HG03457 (cell line): ENCODE results near the gene DHX58.

Experiments used
- ATAC-seq: cut with Tn5 transposase; IDR thresholded peaks from one replicate; pipeline ENCODE4 v1.9.1; 2021; ENCODE audit warnings: moderate number of reproducible peaks; ENCODE audit not compliant: unreplicated experiment

The DHX58 gene

DNA sequence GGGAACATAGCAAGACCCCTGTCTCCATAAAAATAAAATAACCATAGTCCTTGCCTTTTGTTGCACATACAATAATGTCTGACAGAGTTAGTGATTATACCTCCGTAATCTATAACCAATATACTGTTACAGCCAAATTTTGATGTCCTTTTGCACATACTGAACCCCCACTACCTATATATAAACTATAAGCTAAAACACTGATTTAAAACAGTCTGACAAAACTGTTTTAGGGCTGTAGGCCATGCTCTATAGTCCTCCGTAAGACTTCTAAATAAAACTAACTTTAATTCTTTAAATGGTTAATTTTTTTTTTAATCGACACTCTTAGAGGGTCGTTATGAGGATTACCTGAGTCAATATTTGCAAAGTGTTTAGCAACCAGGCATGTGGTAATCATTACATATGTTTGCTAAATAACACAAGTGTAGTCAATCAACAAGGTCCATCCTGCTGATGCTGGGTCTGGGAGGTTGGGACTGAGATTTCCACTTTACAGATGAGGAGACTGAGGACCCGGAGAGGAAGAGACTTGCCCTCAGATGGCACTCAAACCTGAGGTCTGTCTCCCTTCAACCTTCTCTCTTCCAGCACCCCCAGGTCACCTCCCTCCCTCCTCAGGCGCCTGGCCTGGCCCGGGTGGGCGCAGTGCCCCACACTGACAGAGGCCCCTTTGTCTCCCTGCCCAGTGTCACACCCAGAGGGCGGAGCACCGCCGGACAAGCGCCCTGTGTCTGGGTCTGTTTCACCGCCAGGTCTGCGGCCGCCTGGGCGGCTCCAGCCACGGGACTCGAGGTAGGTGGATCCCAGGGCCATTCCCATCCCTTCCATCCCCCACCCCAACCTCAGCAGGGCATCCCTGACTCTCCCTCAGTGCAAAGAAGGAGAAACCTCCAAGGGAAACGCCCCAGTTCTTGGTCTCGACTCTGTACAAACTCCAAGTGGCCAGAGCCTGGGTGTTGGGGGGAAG, 24.5 kb downstream of the DHX58 start:
- ATAC-seq: no peak

DNA sequence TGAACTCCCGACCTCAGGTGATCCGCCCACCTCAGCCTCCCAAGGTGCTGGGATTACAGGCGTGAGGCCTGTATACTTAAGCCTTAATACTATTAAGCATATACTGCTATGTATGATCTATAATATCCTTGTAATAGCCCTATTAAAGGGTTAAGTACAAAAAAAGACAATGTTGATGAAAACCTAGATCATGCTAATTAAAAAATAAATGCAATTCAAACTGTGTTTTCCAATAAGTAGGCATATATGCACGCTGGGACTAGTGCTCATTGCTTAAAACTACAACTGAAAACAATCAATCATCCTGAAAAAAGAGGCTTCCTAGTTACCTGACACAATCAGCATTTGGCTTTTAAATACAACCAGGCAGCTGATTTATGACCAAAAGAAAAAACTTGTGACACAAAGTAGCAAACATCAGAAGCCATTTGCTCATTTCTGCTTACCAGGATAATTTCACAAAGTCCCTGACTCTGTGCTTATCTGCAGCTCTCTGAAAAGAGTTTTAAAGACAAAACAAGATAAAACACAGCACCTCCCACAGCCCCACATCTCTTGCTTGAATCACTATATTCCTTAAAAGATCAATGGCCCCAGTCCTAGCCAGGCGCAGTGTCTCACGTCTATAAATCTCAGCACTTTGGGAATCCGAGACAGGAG, 25.3 kb downstream of the DHX58 start:
- ATAC-seq: no peak

DNA sequence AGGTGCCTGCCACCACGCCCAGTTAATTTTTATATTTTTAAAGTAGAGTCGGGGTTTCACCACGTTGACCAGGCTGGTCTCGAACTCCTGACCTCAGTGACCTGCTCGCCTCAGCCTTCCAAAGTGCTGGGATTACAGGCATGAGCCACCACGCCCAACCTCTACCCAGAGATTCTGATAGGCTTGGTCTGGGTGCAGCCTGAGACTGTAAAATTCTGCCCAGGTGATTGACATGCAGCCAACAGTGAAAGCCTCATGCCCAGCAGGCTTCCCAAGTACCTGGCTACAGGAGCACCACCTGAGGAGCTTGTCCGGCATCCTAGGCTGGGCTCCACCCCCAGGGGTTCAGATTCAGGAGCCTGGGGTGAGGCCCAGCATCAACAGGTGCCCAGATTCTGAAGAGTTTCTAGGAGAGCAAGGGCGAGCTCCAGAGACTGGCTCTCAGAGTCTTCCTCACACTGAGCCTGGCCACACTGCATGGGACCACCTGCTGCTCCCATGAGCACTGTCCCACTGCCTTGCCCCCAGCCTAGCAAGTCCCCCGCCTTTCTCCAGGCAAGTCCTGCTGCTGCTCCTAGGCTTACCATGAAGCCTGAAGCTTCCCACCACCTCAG, 30.9 kb downstream of the DHX58 start:
- ATAC-seq: no peak

DNA sequence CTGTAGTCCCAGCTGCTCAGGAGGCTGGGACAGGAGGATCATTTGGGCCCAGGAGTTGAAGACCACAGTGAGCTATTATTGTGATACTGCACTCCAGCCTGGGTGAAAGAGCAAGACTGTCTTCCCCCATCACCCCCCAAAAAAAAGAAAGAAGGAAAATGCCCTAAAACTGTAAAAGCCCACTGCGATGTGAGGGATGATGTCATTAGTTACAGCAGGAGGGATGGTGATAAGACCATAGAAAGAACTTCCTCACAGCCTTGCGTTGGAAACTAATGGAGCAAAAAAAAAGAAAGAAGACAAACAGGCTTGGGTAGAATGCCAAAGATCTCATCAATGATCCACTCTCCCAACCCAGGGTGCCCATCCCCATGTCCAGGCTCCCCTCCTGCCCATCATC, 33.0 kb downstream of the DHX58 start:
- ATAC-seq: no peak

DNA sequence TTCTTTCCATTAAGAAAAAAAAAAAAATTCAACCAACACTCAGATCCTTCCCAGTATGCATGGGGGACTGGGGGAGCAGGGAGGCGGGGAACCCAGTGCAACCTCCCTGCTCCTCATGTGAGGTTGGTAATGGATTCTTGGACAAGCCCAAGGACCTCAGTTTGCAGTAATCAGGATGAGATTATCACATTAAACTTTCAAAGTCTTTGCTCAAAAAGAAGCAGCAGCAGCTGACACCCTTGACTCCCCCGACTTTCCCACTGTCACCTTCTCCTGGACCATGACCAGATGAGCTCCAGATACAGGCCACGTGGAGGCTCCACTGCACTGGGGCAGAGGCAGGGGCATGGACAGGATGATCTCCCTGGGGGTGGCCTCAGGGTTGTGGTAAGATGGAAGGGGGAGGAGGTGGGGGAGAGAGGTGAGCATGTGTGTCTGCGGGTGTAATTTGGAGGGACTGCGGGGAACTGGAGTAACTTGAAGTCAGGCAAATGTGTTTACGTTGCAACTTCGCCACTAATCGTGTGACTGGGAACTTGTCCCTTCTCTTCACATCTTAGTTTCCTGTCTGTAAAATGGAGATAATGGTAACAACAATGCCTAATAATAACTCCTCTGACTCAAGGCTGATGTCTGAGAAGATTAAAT, 34.0 kb downstream of the DHX58 start:
- no peak for ATAC-seq

DNA sequence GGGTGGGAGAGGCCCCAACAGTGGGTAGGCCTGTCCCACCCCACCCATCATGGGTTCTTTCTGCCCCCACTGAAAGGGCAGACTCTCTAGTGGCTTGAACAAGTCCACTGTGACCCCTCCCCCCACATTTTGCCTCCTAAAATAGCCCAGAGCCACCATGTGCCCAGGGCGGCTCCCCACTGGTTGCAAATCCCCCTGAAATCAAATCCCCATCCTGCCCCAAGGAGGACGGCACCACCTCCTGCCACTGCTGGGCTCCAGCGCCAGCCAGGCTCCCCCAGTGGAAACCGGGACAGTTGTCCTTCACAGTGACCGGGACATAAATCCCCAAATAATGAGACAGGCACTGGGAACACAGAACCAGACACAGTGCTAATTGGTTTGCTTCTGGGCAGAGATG, 34.8 kb downstream of the DHX58 start:
- ATAC-seq: no peak

DNA sequence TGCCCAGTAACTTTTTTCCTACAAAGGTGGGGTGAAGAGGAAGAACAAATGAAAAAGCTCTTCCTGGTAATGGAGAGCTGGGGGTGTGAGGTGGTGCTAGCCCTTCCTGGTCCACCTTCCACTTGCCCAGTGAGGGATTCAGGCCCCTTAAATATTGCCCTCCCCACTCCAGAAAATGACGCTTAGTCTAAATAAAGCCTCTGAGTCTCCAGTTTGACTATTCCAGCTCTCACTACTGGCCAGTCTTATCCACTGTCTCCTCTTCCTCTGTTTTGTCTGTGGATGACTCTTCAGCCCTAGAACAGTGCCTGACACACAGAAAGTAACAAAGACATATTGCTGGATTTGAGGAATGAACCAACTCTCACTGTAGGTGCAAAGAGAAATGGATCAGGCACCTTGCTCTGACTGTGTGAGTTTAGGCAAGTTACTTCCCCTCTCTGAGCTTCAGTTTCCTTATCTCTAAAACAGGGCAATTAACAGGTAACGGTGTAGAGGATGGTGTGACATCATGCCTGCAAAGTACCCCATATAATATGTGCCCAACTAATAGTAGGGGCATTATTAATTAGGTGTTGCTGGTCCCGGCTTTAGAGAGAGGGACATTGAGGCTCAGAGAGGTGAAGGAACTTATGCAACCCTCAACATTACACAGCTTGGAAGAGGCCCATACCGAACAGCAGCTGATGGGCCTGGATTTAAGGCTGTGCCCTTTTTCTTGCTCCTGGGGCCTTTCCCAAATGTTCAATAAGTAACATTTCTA, 35.5 kb downstream of the DHX58 start:
- ATAC-seq: no peak

DNA sequence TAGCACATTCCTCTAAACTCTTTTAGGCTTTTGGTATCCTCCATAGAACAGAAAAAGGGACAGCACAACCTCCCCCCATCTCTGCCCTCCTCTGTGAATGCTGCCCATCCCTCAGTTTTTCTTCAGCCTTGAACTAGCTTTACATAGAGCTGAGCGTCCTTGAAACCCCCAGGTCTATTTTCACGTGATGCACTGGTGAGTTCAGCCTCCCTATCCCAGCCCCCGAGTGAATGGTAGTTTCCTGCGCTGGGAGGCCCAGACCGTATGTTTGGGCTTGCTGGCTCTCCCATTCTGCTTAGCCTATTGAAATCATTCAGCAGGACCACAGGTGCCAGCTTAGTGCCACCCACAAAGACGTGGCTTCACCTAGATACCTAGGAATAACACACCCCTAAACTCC, 36.7 kb downstream of the DHX58 start:
- no peak for ATAC-seq

DNA sequence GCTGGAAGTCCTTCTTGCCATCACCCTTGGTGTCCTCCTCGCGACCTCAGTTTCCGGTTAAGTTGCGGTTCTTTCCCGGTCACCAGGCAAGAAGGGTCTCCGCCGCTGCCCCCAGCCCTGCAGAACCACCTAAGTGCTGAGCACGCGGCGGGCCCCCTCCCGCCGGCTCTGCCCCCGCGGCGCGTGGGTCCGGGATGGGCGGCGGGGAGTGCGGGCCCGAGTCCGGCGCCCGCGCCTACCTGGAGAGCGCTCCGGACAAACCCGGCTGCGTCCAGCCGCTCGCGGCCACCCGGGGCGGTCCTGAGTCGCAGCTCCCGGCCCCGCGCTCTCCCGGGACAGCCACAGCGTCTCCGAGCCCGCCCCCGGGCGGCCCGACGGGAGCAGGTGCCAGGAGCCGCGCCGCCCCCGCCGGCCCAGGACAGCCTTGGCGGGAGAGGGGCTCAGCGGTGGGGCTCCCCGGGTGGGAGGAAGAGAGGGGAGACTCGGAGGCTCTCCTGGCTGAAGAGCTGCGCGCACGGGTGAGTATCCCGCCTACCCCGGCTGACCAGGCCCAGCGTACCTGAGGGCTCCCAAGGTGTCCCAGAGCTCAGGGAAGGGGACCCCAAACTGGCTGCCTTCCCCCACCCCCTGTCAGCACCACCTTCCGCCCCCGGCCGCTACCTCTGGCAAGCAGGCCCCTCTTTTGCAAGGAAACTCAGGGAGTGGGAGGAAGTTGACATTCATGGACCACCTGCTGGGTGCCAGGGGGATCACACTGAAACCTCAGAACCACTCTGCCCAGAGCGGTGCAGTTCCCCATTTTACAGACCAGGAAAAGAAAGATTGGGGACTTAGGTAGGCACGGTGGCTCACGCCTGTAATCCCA, 40.0 kb downstream of the DHX58 start:
- no peak for ATAC-seq

DNA sequence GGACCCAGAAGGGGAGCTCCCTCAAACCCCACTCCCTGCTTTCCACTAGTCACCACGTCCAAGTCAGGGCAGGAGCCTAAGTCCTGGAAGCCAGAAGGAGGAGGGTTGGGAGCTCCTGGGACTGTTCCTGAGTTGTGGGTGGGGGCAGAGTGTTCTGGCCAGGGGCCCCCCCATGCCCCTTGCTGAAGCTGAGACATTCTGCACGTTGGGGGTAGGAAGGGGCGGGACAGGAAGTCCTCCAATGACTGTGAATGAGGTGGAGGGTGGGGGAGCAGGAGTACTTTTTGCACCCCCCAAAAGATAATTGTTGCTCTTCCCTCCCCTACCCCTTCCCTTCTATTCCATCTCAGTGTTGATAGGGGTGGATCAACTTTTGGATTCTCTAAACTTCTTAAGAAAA, 40.7 kb downstream of the DHX58 start:
- ATAC-seq: no peak

DNA sequence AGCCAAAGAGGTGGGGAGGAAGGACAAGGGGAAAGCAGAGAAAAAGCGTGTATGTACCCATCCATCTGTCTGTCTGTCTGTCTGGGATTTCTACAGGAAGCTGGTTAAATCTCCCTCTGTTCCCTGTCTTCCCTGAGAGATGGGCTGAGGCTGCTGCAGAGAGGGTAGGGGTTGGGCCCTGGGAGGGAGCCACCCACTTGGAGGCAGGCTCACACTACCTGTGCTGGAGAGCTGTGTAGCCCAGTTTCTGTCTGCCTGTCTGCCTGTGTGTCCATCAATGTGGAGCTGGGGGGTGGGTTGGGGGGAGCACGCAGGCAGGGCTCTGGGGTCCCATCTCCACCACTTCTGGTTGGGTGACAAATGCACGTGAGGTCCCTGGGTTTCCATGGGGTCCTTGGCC, 43.5 kb downstream of the DHX58 start:
- ATAC-seq: no peak

DNA sequence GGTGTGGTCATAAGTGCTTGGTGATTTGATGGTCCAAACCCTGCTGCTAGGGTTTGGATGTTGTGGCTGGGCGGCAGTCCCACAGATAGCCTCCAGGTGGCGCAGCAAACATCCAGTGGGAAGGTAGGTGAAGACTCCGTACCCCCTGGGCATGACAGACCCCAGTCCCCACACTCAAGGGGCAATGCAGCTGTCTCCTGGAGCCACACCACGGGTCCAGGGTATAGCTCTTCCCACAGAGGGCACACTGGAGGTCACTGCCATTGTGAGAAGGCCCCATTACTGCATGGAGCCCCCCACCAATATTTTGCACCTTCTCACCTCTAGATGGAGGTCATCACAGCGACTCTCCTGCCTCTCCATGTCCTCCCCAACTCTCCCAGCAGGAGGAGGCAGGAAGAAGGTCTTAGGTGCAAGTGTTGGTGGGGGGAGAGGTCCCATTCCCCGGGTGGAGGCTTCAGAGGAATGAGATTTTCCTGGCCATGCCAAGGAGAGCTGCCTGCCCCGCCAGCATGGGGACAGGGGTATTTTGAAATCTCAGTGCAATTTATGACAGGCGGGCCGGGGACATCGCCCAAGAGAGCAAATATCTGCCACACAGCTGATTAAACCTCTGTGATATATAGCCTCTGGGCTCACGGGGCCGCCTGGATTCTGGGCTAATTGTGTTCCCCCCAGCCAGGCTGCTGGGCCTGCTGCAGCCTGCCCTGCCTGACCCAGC, 45.0 kb downstream of the DHX58 start:
- no peak for ATAC-seq

DNA sequence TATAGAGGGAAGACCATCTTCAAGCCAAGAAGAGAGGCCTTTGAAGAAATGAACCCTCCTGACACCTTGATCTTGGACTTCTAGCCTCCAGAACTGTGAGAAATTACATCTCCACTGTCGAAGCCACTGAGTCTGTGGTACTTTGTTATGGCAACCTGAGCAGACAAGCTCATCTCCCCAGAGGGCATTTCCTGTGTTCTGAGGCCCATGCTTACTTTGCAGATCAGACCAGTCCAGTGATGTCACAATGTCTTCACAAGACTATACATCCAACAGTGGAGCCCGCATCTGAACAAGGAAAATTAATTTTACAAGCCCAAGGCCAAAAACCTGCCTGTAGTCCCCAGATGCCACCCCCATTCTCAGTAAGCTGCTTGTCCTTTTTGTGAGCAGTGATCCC, 47.3 kb downstream of the DHX58 start:
- ATAC-seq: no peak

DNA sequence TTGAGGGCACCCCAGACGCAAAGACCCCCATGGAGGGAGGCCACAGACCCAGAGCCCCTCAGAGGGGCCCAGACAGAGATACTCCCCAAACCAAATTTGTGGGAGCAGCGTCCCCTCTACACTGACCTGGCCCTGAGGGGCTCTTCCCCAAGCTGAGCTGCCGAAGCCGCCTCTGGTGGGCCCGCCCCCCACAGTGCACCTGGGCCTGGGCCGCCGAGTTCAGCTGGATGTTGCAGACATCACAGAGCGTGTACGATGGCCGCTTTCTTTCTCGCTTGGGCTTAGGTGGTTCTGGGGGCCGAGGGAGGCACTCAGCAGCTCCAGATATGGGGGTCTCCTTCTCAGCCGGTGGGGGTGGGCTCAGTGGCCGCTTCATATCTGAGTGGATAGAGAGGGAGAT, 49.8 kb downstream of the DHX58 start:
- ATAC-seq: no peak

DNA sequence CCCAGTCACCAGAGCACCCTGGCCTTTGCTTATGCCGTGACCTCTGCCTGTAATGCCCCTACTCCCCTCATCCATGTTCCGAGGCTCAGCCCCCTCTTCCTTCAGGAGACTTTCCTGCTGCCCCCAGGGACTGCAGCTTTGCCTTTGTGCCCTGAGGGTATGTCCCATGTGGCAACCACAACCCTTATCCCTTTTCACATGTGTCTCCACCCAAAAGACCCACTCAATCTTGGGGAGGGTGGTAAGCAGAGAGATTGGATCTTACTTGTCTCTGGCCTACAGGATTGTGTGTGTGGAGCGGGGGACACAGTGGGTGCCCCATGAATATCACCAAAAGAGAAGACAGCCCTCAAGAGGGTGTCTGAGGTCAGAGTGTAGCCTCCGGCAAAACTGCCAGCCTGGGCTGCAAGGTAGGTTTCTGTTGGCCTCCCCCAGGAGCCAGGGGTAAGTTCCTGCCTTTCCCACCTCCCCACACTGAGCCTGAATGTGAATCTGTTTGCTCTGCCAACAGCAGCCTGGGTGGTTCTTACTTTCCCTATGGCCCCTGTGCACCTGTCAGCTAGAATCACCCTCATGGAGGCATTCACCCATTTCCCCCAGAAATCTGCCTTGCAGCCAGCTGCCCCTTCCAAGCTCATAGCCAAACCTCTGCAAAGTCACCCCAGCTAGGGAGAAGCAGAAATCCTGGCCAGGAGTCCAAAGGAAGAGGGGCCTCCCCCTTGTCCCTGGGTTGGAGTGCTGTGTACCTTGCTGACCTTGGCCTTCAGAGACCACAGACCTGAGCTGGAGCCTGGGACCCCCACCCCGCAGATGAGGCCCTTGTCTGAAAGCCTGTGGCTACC, 50.6 kb downstream of the DHX58 start:
- no peak for ATAC-seq

DNA sequence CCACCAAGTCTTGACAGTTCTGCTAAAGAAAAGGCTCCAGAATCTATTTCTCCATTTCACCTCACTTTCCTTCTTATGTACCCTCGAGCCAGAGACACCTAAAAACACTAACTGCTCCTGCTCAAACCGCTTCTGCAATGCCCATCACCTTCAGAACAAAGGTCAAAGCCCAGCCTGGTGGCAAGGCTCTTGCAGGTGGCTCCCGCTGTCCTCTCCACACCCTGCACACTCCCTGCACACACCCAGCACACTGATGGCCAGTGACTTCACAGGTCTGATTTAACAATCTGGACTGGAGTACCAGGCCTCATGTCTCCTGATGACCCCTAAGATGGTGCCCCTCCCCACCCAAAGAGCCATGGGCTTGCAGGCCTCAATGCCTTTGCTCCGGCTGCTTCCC, 52.3 kb downstream of the DHX58 start:
- no peak for ATAC-seq

DNA sequence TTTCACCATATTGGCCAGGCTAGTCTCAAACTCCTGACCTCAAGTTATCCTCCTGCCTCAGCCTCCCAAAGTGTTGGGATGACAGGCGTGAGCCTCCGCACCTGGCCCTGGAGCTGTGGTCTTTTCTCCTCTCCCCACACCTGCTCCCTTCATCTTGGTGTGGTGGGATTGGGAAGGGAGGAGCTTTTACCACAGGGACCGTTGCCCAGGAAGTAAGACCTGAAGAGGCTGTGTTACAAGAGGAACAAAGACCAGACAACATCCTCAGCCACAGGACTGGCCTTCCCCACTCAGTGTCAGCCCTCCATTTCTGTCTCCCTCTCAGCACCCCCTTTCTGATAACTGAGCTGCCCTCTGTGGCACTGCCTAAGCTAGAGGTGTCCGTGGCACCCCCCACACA, 52.7 kb downstream of the DHX58 start:
- ATAC-seq: no peak

DNA sequence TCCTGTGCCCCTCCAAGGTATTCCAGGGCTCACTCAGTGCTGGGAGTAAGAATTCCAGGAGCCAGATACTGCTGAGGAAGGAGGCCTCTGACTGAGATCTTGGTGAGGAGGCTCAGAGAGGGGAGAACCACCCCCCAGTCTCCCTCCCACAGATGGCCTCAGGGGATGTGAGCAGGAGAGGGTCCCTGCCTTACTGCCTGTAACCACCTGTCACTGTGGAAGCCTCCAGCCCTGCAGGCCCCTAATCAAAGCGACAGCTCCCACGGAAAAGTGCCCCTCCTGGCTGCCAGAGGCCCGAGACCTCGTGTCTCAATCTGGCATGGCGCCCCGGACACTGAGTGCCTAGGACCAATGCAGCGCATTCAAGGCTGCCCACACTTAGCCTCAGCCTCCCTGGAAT, 54.5 kb downstream of the DHX58 start:
- no peak for ATAC-seq
